HepG2 (cell line): ENCODE data around the gene FOXA3. TPM values are rescaled to one million over a fixed set of nuclear protein-coding genes. Genes with fewer than 3 reads are reported as not detected.

Experiments used
- ARHGAP35 ChIP-seq: sonication (generic); formaldehyde crosslinking; IDR thresholded peaks from 2 replicates; pipeline ENCODE4 v1.9.0; 2022; ENCODE audit warnings: mild to moderate bottlenecking, inconsistent platforms, moderate library complexity, missing genetic modification reagents, borderline replicate concordance
- ATF7 ChIP-seq, 2 experiments: fragments of 450-650 bp in 1 of 2; sonication (generic) in 1 of 2; formaldehyde crosslinking in 1 of 2; IDR thresholded peaks; 2 replicates each; pipeline versions ENCODE4 v1.4.0 to v1.6.1; 2016 to 2020; ENCODE audit warnings: antibody characterized with exemption in 1 of 2, mild to moderate bottlenecking in 1 of 2, missing genetic modification reagents in 1 of 2
- BORCS8-MEF2B ChIP-seq: sonication (generic); formaldehyde crosslinking; IDR thresholded peaks from 2 replicates; pipeline ENCODE4 v1.8.0; 2022; ENCODE audit warnings: mild to moderate bottlenecking, missing genetic modification reagents
- ELF3 ChIP-seq: IDR thresholded peaks from 2 replicates; pipeline ENCODE4 v1.6.1; 2016; ENCODE audit warnings: missing genetic modification reagents, missing compliant biosample characterization
- FOXC1 ChIP-seq: sonication (generic); formaldehyde crosslinking; IDR thresholded peaks from 2 replicates; pipeline ENCODE4 v1.8.0; 2022; ENCODE audit warnings: mild to moderate bottlenecking, missing genetic modification reagents, borderline replicate concordance
- GPN1 ChIP-seq: sonication (generic); formaldehyde crosslinking; IDR thresholded peaks from 2 replicates; pipeline ENCODE4 v1.5.1; 2020; ENCODE audit warnings: missing genetic modification reagents, borderline replicate concordance
- HOXA7 ChIP-seq: sonication (generic); formaldehyde crosslinking; IDR thresholded peaks from 2 replicates; pipeline ENCODE4 v1.8.1; 2022; ENCODE audit warnings: mild to moderate bottlenecking, missing genetic modification reagents, moderate library complexity
- MATR3 ChIP-seq: sonication (generic); formaldehyde crosslinking; IDR thresholded peaks from 2 replicates; pipeline ENCODE4 v1.4.0; 2020; ENCODE audit warnings: missing genetic modification reagents
- MED8 ChIP-seq: sonication (generic); formaldehyde crosslinking; IDR thresholded peaks from 2 replicates; pipeline ENCODE4 v1.8.1; 2023; ENCODE audit warnings: mild to moderate bottlenecking, missing genetic modification reagents; ENCODE audit not compliant: insufficient replicate concordance
- MEIS2 ChIP-seq: sonication (generic); formaldehyde crosslinking; IDR thresholded peaks from 2 replicates; pipeline ENCODE4 v1.9.0; 2021; ENCODE audit warnings: mild to moderate bottlenecking, missing genetic modification reagents
- RFX1 ChIP-seq: fragments of 450-650 bp; IDR thresholded peaks from 2 replicates; pipeline ENCODE4 v1.6.1; 2017
- TBP ChIP-seq: sonication (generic); formaldehyde crosslinking; IDR thresholded peaks from 2 replicates; pipeline ENCODE4 v1.5.0; 2020; ENCODE audit warnings: missing genetic modification reagents
- ZBTB21 ChIP-seq: sonication (generic); formaldehyde crosslinking; IDR thresholded peaks from 2 replicates; pipeline ENCODE4 v1.4.0; 2020; ENCODE audit warnings: missing genetic modification reagents
- ZNF292 ChIP-seq: sonication (generic); formaldehyde crosslinking; IDR thresholded peaks from 2 replicates; pipeline ENCODE4 v1.8.1; 2022; ENCODE audit warnings: mild to moderate bottlenecking, low read depth, missing genetic modification reagents, borderline replicate concordance
- ZNF331 ChIP-seq: sonication (generic); formaldehyde crosslinking; IDR thresholded peaks from 2 replicates; pipeline ENCODE4 v1.4.0; 2020; ENCODE audit warnings: missing genetic modification reagents
- ZNF720 ChIP-seq: sonication (generic); formaldehyde crosslinking; IDR thresholded peaks from 2 replicates; pipeline ENCODE4 v1.4.0; 2020; ENCODE audit warnings: missing genetic modification reagents
- ZNF746 ChIP-seq: sonication (generic); formaldehyde crosslinking; IDR thresholded peaks from 2 replicates; pipeline ENCODE4 v1.8.0; 2022; ENCODE audit warnings: mild to moderate bottlenecking, missing genetic modification reagents
- ZNF883 ChIP-seq: sonication (generic); formaldehyde crosslinking; IDR thresholded peaks from 2 replicates; pipeline ENCODE4 v1.5.1; 2020; ENCODE audit warnings: mild to moderate bottlenecking, missing genetic modification reagents; ENCODE audit errors: not compliant biosample characterization
- polyA plus RNA-seq, 8 experiments: library from polyadenylated mRNA; depleted of rRNA in 3 of 8; stranded (reverse) in 7 of 8; unstranded in 1 of 8; fragments of >200 nt; fragmentation: Illumina TruSeq in 4 of 8; extraction: Trizol in 4 of 8; gene quantifications; 2 replicates each; pipeline versions ENCODE4 v1.2.1 to v1.2.3, GENCODE V29; 2011 to 2016; ENCODE audit warnings: low read depth in 4 of 8, missing spikeins in 1 of 8, mixed read lengths in 1 of 8; ENCODE audit not compliant: insufficient read depth in 1 of 8
- total RNA-seq, 5 experiments: library from RNA; depleted of rRNA; stranded (reverse); fragments of >200 nt; fragmentation: Illumina TruSeq; extraction: Trizol; gene quantifications; 2 replicates each; pipeline ENCODE4 v1.2.3, GENCODE V29; 2016; ENCODE audit warnings: low read depth in 1 of 5
- TF ChIP-seq, protein P1 (sequence below): sonication (generic); formaldehyde crosslinking; IDR thresholded peaks from 2 replicates; pipeline ENCODE4 v1.4.0; 2020; ENCODE audit warnings: missing genetic modification reagents
- TF ChIP-seq, protein P2 (sequence below): sonication (generic); formaldehyde crosslinking; IDR thresholded peaks from 2 replicates; pipeline ENCODE4 v1.4.0; 2020; ENCODE audit warnings: missing genetic modification reagents
- TF ChIP-seq, protein P3 (sequence below): sonication (generic); formaldehyde crosslinking; IDR thresholded peaks from 2 replicates; pipeline ENCODE4 v1.5.1; 2020; ENCODE audit warnings: missing genetic modification reagents, mild to moderate bottlenecking, borderline replicate concordance
- TF ChIP-seq, protein P4 (sequence below): sonication (generic); formaldehyde crosslinking; IDR thresholded peaks from 2 replicates; pipeline ENCODE4 v1.8.1; 2022; ENCODE audit warnings: low read depth, mild to moderate bottlenecking, missing genetic modification reagents
- TF ChIP-seq, protein P5 (sequence below): IDR thresholded peaks from 2 replicates; pipeline ENCODE4 v1.6.1; 2016; ENCODE audit warnings: mild to moderate bottlenecking, missing biosample characterization, missing genetic modification reagents

FOXA3 gene
- total and polyA plus RNA-seq, 2 of the 13 experiments (the other 11 are each of a cell fraction or from before 2014, with no cell fraction given), result 29.8 to 47.6 TPM

DNA sequence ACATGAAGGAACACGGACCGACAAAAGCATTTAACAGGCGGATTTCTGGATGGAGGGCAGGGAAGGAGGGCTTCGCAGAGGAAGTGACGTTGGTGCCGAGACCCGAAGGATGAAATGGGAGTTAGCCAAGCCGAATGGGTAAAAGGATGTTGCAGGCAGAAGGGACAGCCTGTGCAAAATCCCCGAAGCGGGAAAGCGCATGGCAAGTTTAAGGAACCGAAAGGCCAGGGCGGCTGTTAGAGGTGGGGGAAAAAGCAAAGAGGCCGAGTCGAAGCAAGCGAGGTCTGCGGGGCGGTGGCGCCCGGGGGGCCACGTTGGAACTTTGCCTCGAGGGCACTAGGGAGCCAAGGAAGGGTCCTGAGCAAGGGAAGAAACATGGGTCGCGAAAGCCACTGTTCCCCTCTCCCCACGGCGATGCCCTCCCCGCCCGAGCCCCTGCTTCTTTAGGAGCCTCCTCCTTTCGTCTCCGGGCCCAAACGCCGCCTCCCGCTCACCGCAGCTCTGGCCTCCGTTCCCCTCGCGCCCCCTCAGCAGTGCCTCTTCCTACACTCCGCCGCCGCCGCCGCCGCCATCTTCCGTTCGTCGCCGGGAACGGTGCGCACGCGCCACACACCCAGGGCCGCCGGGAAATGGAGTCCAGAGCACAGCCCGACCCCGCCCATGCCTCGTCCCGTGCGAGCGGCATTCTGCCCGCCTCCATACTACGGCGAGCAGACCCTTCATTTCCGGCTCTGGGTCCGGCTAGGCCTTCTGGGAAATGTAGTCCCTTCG is 1.4 kb upstream of the FOXA3 start, which contains the start of gene SYMPK (continued):
- TF ChIP-seq, protein P1, sequence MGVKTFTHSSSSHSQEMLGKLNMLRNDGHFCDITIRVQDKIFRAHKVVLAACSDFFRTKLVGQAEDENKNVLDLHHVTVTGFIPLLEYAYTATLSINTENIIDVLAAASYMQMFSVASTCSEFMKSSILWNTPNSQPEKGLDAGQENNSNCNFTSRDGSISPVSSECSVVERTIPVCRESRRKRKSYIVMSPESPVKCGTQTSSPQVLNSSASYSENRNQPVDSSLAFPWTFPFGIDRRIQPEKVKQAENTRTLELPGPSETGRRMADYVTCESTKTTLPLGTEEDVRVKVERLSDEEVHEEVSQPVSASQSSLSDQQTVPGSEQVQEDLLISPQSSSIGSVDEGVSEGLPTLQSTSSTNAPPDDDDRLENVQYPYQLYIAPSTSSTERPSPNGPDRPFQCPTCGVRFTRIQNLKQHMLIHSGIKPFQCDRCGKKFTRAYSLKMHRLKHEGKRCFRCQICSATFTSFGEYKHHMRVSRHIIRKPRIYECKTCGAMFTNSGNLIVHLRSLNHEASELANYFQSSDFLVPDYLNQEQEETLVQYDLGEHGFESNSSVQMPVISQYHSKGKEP, result no peak; the same call in 1 of the 2 replicates
- TF ChIP-seq, protein P2, sequence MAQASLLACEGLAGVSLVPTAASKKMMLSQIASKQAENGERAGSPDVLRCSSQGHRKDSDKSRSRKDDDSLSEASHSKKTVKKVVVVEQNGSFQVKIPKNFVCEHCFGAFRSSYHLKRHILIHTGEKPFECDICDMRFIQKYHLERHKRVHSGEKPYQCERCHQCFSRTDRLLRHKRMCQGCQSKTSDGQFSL, result no peak
- TF ChIP-seq MEIS2 (CRISPR knock-in tag) (no peak), MATR3 (CRISPR knock-in tag) (no peak), ZNF331 (CRISPR knock-in tag) (peak; percentile 45), ZNF746 (CRISPR knock-in tag) (no peak; the same call in none of the 2 replicates), MED8 (CRISPR knock-in tag) (peak; percentile 62), FOXC1 (CRISPR knock-in tag) (peak; percentile 92), TBP (no peak), ZNF883 (CRISPR knock-in tag) (no peak), RFX1 (no peak), BORCS8-MEF2B (CRISPR knock-in tag) (no peak), GPN1 (no peak), ZBTB21 (CRISPR knock-in tag) (no peak), ARHGAP35 (CRISPR knock-in tag) (no peak), ZNF720 (no peak), ZNF292 (CRISPR knock-in tag) (0 out of 2 replicates have a peak, but pooled peaks have one; percentile 27), HOXA7 (CRISPR knock-in tag) (0 out of 2 replicates have a peak, but pooled peaks have one; percentile 25), ATF7 (IDR thresholded peaks at IDR 0.05) (no peak), ATF7 (CRISPR knock-in tag; IDR thresholded peaks at IDR 0.05) (no peak), ELF3 (peak; percentile 87)
- TF ChIP-seq, protein P3, sequence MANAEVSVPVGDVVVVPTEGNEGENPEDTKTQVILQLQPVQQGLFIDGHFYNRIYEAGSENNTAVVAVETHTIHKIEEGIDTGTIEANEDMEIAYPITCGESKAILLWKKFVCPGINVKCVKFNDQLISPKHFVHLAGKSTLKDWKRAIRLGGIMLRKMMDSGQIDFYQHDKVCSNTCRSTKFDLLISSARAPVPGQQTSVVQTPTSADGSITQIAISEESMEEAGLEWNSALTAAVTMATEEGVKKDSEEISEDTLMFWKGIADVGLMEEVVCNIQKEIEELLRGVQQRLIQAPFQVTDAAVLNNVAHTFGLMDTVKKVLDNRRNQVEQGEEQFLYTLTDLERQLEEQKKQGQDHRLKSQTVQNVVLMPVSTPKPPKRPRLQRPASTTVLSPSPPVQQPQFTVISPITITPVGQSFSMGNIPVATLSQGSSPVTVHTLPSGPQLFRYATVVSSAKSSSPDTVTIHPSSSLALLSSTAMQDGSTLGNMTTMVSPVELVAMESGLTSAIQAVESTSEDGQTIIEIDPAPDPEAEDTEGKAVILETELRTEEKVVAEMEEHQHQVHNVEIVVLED (CRISPR knock-in tag), result peak; percentile 95
- TF ChIP-seq, protein P4, sequence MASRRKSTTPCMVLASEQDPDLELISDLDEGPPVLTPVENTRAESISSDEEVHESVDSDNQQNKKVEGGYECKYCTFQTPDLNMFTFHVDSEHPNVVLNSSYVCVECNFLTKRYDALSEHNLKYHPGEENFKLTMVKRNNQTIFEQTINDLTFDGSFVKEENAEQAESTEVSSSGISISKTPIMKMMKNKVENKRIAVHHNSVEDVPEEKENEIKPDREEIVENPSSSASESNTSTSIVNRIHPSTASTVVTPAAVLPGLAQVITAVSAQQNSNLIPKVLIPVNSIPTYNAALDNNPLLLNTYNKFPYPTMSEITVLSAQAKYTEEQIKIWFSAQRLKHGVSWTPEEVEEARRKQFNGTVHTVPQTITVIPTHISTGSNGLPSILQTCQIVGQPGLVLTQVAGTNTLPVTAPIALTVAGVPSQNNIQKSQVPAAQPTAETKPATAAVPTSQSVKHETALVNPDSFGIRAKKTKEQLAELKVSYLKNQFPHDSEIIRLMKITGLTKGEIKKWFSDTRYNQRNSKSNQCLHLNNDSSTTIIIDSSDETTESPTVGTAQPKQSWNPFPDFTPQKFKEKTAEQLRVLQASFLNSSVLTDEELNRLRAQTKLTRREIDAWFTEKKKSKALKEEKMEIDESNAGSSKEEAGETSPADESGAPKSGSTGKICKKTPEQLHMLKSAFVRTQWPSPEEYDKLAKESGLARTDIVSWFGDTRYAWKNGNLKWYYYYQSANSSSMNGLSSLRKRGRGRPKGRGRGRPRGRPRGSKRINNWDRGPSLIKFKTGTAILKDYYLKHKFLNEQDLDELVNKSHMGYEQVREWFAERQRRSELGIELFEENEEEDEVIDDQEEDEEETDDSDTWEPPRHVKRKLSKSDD (CRISPR knock-in tag), result no peak
- TF ChIP-seq, protein P5, sequence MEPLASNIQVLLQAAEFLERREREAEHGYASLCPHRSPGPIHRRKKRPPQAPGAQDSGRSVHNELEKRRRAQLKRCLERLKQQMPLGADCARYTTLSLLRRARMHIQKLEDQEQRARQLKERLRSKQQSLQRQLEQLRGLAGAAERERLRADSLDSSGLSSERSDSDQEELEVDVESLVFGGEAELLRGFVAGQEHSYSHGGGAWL, result peak; percentile 38; the same call in 1 of the 2 replicates
